ENCODE measurements around the gene ZNF346.

DNA sequence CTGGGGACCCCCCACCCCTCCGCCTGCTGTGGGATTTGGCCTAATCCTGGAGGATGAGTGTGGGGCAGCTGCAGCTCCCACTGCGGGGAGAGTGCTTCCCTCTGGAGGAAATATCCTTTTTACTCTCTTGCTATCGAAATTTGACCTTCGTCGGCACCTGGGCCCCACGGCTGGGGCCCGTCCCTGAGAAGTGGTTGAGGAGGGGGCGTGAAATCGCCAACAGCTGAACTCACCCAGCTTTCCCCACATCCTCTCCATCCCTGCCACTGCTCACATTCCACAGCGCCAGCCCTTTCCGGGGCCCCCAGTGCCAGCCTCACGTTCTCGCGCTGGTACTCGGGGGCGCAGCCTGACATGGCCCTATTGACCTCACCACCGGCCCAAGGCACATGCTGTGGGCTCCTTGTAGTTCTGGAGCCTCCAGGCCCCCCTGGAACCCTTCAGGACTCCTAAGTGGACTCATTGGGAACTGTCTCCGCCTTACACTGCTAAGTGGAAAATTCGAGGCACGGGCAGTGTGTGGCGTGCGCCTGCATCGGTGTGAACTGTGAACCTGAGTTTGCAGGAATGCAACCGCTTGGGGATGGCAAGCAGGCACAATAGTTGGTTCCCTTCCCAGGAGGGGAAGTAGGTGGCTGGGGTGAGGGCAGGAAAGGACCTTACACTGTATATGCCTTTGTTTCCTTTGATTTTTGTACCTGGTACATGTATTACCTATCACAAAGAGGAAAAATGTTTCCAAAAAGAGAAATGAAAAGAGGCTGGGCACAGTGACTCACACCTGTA is 83.4 kb downstream of the ZNF346 start:
- TF ChIP-seq, protein P1, sequence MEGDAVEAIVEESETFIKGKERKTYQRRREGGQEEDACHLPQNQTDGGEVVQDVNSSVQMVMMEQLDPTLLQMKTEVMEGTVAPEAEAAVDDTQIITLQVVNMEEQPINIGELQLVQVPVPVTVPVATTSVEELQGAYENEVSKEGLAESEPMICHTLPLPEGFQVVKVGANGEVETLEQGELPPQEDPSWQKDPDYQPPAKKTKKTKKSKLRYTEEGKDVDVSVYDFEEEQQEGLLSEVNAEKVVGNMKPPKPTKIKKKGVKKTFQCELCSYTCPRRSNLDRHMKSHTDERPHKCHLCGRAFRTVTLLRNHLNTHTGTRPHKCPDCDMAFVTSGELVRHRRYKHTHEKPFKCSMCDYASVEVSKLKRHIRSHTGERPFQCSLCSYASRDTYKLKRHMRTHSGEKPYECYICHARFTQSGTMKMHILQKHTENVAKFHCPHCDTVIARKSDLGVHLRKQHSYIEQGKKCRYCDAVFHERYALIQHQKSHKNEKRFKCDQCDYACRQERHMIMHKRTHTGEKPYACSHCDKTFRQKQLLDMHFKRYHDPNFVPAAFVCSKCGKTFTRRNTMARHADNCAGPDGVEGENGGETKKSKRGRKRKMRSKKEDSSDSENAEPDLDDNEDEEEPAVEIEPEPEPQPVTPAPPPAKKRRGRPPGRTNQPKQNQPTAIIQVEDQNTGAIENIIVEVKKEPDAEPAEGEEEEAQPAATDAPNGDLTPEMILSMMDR (conservative IDR thresholded peaks at IDR 0.05; ENCODE audit: low read depth, low read length), result no peak
- no peak for TF ChIP-seq EZH2 (IDR thresholded peaks at IDR 0.05; ENCODE audit: borderline replicate concordance, low read depth, low read length, poor library complexity, severe bottlenecking)

Data from A673 (cell line).